HepG2 (cell line): ENCODE measurements around the gene SPRYD3. TPM values are rescaled to one million over a fixed set of nuclear protein-coding genes. Genes with fewer than 3 reads are reported as not detected.

Experiments
- CHD2 ChIP-seq: IDR thresholded peaks from 2 replicates; pipeline ENCODE4 v1.6.1; 2011; ENCODE audit warnings: low read depth, low read length, improper control_type of control experiment
- DNMT3B ChIP-seq: conservative IDR thresholded peaks from 2 replicates; pipeline ENCODE4 v1.6.1; 2016; ENCODE audit warnings: missing biosample characterization, control low read depth
- FOXK2 ChIP-seq: fragments of 450-650 bp; IDR thresholded peaks from 2 replicates; pipeline ENCODE4 v1.6.1; 2016
- GFI1 ChIP-seq: sonication (generic); formaldehyde crosslinking; IDR thresholded peaks from 2 replicates; pipeline ENCODE4 v1.5.0; 2020; ENCODE audit warnings: missing genetic modification reagents, mild to moderate bottlenecking, borderline replicate concordance
- HNRNPUL1 ChIP-seq: fragments of 200-400 bp; formaldehyde crosslinking; IDR thresholded peaks from 2 replicates; pipeline ENCODE4 v1.6.1; 2017; ENCODE audit warnings: low read depth, mild to moderate bottlenecking, low read length, moderate library complexity
- MATR3 ChIP-seq: sonication (generic); formaldehyde crosslinking; IDR thresholded peaks from 2 replicates; pipeline ENCODE4 v1.4.0; 2020; ENCODE audit warnings: missing genetic modification reagents
- NCOA5 ChIP-seq: sonication (generic); formaldehyde crosslinking; IDR thresholded peaks from 2 replicates; pipeline ENCODE4 v1.4.0; 2020; ENCODE audit warnings: missing genetic modification reagents
- NFE2 ChIP-seq: sonication (generic); formaldehyde crosslinking; IDR thresholded peaks from 2 replicates; pipeline ENCODE4 v1.4.0; 2020; ENCODE audit warnings: missing genetic modification reagents
- NFYC ChIP-seq: IDR thresholded peaks from 2 replicates; pipeline ENCODE4 v1.6.1; 2016; ENCODE audit warnings: missing genetic modification reagents, missing compliant biosample characterization
- PAWR ChIP-seq: sonication (generic); formaldehyde crosslinking; IDR thresholded peaks from 2 replicates; pipeline ENCODE4 v1.4.0; 2020; ENCODE audit warnings: missing genetic modification reagents, mild to moderate bottlenecking, borderline replicate concordance
- PCBP1 ChIP-seq: fragments of 200-400 bp; formaldehyde crosslinking; IDR thresholded peaks from 2 replicates; pipeline ENCODE4 v1.6.1; 2017; ENCODE audit warnings: mild to moderate bottlenecking, low read depth, low read length, borderline replicate concordance
- TBL1XR1 ChIP-seq: fragments of 150-350 bp; IDR thresholded peaks from 2 replicates; pipeline ENCODE4 v1.6.1; 2014; ENCODE audit warnings: borderline replicate concordance, low read length; ENCODE audit not compliant: partially characterized antibody
- U2AF1 ChIP-seq: fragments of 200-400 bp; formaldehyde crosslinking; optimal IDR thresholded peaks from 2 replicates; pipeline ENCODE3; 2017; ENCODE audit warnings: mild to moderate bottlenecking, low read depth, low read length
- ZNF20 ChIP-seq: sonication (generic); formaldehyde crosslinking; IDR thresholded peaks from 2 replicates; pipeline ENCODE4 v1.4.0; 2020; ENCODE audit warnings: mild to moderate bottlenecking, moderate library complexity, missing genetic modification reagents
- ZNF3 ChIP-seq: IDR thresholded peaks from 2 replicates; pipeline ENCODE4 v1.7.0; 2017; ENCODE audit warnings: inconsistent platforms
- ZNF326 ChIP-seq: sonication (generic); formaldehyde crosslinking; IDR thresholded peaks from 2 replicates; pipeline ENCODE4 v1.4.0; 2020; ENCODE audit warnings: missing genetic modification reagents, borderline replicate concordance
- ZNF367 ChIP-seq: sonication (generic); formaldehyde crosslinking; IDR thresholded peaks from 2 replicates; pipeline ENCODE4 v1.4.0; 2020; ENCODE audit warnings: missing genetic modification reagents, borderline replicate concordance
- ZNF570 ChIP-seq: sonication (generic); formaldehyde crosslinking; IDR thresholded peaks from 2 replicates; pipeline ENCODE4 v1.4.0; 2020; ENCODE audit warnings: mild to moderate bottlenecking, missing genetic modification reagents, borderline replicate concordance
- ZNF7 ChIP-seq: IDR thresholded peaks from 2 replicates; pipeline ENCODE4 v1.6.1; 2016; ENCODE audit warnings: missing biosample characterization, missing genetic modification reagents
- ZNF761 ChIP-seq: sonication (generic); formaldehyde crosslinking; conservative IDR thresholded peaks from 2 replicates; pipeline ENCODE4 v1.4.0; 2020; ENCODE audit warnings: mild to moderate bottlenecking, missing genetic modification reagents
- ZSCAN12 ChIP-seq: sonication (generic); formaldehyde crosslinking; IDR thresholded peaks from 2 replicates; pipeline ENCODE4 v1.9.0; 2021; ENCODE audit warnings: mild to moderate bottlenecking, missing genetic modification reagents
- polyA plus RNA-seq, 8 experiments: library from polyadenylated mRNA; depleted of rRNA in 3 of 8; stranded (reverse) in 7 of 8; unstranded in 1 of 8; fragments of >200 nt; fragmentation: Illumina TruSeq in 4 of 8; extraction: Trizol in 4 of 8; gene quantifications; 2 replicates each; pipeline versions ENCODE4 v1.2.1 to v1.2.3, GENCODE V29; 2011 to 2016; ENCODE audit warnings: low read depth in 4 of 8, missing spikeins in 1 of 8, mixed read lengths in 1 of 8; ENCODE audit not compliant: insufficient read depth in 1 of 8
- total RNA-seq, 5 experiments: library from RNA; depleted of rRNA; stranded (reverse); fragments of >200 nt; fragmentation: Illumina TruSeq; extraction: Trizol; gene quantifications; 2 replicates each; pipeline ENCODE4 v1.2.3, GENCODE V29; 2016; ENCODE audit warnings: low read depth in 1 of 5
- TF ChIP-seq, protein P1 (sequence below): conservative IDR thresholded peaks from 2 replicates; pipeline ENCODE4 v1.6.1; 2018; ENCODE audit warnings: missing genetic modification reagents
- TF ChIP-seq, protein P2 (sequence below): sonication (generic); formaldehyde crosslinking; IDR thresholded peaks from 2 replicates; pipeline ENCODE4 v1.5.0; 2020; ENCODE audit warnings: mild to moderate bottlenecking, missing genetic modification reagents
- TF ChIP-seq, protein P3 (sequence below): sonication (generic); formaldehyde crosslinking; IDR thresholded peaks from 2 replicates; pipeline ENCODE4 v1.4.0; 2020; ENCODE audit warnings: missing genetic modification reagents

Gene SPRYD3
- total and polyA plus RNA-seq, 2 of the 13 experiments (the other 11 are each of a cell fraction or from before 2014, with no cell fraction given), result 9.0 to 9.2 TPM

DNA sequence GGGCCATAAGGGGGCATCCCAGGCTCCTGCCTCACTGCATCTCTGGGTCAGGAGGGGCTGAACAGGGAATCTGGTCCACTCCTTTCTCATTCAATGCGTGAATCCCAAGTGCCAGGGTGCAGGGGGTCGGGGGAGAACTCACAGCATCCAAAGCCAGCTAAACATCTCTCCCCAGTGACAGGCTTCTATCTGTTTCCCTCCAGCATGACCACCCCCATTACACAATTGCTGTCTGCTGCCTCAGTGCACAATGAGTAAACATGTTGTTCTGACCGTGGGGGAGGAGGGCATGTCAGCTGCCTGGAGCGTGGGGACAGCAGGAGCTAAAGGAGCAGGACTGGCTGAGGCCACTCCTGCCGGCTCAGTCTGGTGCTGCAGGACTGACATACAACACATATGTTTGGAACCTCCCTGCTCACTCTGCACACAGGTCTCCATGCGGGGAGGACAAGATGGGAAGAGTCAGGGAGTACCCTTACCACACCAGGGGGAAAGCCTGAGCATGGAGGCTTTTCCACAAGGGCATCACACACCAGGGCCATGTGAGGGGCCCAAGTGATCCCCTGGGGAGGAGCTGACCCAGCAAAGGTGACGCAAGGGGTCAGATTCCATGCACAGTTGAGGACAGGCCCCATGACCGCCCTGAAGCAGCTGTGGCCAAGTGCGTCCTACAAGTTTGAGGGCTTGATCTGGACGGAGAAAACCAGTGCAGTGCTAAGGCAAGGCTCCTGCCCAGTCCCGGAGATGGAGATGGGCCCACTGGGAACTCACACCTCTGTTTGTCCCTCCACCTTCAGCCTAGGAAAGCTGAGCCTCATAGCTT is 27.9 kb downstream of the SPRYD3 start (continued):
- TF ChIP-seq, protein P1, sequence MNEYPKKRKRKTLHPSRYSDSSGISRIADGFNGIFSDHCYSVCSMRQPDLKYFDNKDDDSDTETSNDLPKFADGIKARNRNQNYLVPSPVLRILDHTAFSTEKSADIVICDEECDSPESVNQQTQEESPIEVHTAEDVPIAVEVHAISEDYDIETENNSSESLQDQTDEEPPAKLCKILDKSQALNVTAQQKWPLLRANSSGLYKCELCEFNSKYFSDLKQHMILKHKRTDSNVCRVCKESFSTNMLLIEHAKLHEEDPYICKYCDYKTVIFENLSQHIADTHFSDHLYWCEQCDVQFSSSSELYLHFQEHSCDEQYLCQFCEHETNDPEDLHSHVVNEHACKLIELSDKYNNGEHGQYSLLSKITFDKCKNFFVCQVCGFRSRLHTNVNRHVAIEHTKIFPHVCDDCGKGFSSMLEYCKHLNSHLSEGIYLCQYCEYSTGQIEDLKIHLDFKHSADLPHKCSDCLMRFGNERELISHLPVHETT (CRISPR knock-in tag), result no peak
- TF ChIP-seq CHD2 (no peak), HNRNPUL1 (no peak), ZNF20 (CRISPR knock-in tag) (no peak), TBL1XR1 (no peak), DNMT3B (no peak), NFYC (no peak), U2AF1 (peak; percentile 46), ZNF3 (CRISPR knock-in tag) (no peak), ZNF570 (CRISPR knock-in tag) (no peak), ZSCAN12 (CRISPR knock-in tag) (no peak), GFI1 (no peak), MATR3 (no peak), PAWR (no peak), ZNF326 (CRISPR knock-in tag) (no peak), NCOA5 (CRISPR knock-in tag) (no peak), FOXK2 (no peak), PCBP1 (no peak), ZNF761 (CRISPR knock-in tag) (no peak), NFE2 (CRISPR knock-in tag) (no peak), ZNF7 (CRISPR knock-in tag) (no peak), ZNF367 (CRISPR knock-in tag) (no peak)
- TF ChIP-seq, protein P2, sequence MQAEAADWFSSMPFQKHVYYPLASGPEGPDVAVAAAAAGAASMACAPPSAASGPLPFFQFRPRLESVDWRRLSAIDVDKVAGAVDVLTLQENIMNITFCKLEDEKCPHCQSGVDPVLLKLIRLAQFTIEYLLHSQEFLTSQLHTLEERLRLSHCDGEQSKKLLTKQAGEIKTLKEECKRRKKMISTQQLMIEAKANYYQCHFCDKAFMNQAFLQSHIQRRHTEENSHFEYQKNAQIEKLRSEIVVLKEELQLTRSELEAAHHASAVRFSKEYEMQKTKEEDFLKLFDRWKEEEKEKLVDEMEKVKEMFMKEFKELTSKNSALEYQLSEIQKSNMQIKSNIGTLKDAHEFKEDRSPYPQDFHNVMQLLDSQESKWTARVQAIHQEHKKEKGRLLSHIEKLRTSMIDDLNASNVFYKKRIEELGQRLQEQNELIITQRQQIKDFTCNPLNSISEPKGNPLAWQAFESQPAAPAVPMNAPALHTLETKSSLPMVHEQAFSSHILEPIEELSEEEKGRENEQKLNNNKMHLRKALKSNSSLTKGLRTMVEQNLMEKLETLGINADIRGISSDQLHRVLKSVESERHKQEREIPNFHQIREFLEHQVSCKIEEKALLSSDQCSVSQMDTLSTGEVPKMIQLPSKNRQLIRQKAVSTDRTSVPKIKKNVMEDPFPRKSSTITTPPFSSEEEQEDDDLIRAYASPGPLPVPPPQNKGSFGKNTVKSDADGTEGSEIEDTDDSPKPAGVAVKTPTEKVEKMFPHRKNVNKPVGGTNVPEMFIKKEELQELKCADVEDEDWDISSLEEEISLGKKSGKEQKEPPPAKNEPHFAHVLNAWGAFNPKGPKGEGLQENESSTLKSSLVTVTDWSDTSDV (CRISPR knock-in tag), result 0 out of 2 replicates have a peak, but pooled peaks have one; percentile 59
- TF ChIP-seq, protein P3, sequence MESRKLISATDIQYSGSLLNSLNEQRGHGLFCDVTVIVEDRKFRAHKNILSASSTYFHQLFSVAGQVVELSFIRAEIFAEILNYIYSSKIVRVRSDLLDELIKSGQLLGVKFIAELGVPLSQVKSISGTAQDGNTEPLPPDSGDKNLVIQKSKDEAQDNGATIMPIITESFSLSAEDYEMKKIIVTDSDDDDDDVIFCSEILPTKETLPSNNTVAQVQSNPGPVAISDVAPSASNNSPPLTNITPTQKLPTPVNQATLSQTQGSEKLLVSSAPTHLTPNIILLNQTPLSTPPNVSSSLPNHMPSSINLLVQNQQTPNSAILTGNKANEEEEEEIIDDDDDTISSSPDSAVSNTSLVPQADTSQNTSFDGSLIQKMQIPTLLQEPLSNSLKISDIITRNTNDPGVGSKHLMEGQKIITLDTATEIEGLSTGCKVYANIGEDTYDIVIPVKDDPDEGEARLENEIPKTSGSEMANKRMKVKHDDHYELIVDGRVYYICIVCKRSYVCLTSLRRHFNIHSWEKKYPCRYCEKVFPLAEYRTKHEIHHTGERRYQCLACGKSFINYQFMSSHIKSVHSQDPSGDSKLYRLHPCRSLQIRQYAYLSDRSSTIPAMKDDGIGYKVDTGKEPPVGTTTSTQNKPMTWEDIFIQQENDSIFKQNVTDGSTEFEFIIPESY (CRISPR knock-in tag), result no peak
